Endodermal cell (in vitro differentiated cells): ENCODE measurements around the gene NAA10. TPM values are rescaled to one million over a fixed set of nuclear protein-coding genes. Genes with fewer than 3 reads are reported as not detected.

Source experiments
- DNase-seq: peaks from one replicate; pipeline ENCODE4 v3.0.0-alpha.2; 2017
- H3K27ac ChIP-seq: 2 replicates; pipeline ENCODE4 v1.5.1; 2013; ENCODE audit warnings: mild to moderate bottlenecking, low read depth, low read length, moderate library complexity
- H3K27me3 ChIP-seq: 2 replicates; pipeline ENCODE4 v1.6.1; 2013; ENCODE audit warnings: mild to moderate bottlenecking, low read length, moderate library complexity; ENCODE audit not compliant: insufficient read depth, control insufficient read depth, poor library complexity, severe bottlenecking
- H3K36me3 ChIP-seq: 2 replicates; pipeline ENCODE4 v1.7.0; 2013; ENCODE audit warnings: mild to moderate bottlenecking, low read length, moderate library complexity; ENCODE audit not compliant: control insufficient read depth, insufficient read depth
- H3K4me1 ChIP-seq: one replicate; pipeline ENCODE4 v1.7.0; 2013; ENCODE audit warnings: low read length; ENCODE audit not compliant: control insufficient read depth, insufficient read depth
- H3K4me3 ChIP-seq: 2 replicates; pipeline ENCODE4 v1.5.1; 2013; ENCODE audit warnings: mild to moderate bottlenecking, low read length, moderate library complexity
- H3K9ac ChIP-seq: 2 replicates; pipeline ENCODE4 v1.6.1; 2013; ENCODE audit warnings: mild to moderate bottlenecking, low read length, moderate library complexity; ENCODE audit not compliant: poor library complexity, severe bottlenecking; ENCODE audit errors: extremely low read depth
- H3K9me3 ChIP-seq: 2 replicates; pipeline ENCODE4 v1.6.1; 2013; ENCODE audit warnings: mild to moderate bottlenecking, low read length, moderate library complexity; ENCODE audit not compliant: control insufficient read depth
- H3K27ac Mint-ChIP-seq: 2 replicates; pipeline ENCODE4 v1.8.0; 2020; ENCODE audit warnings: mixed read lengths
- H3K27me3 Mint-ChIP-seq: 2 replicates; pipeline ENCODE4 v1.8.0; 2021; ENCODE audit warnings: mild to moderate bottlenecking, mixed read lengths; ENCODE audit not compliant: insufficient read depth
- H3K36me3 Mint-ChIP-seq: 2 replicates; pipeline ENCODE4 v1.8.0; 2020; ENCODE audit warnings: low read depth, mixed read lengths
- H3K4me1 Mint-ChIP-seq: 2 replicates; pipeline ENCODE4 v1.8.0; 2020; ENCODE audit warnings: mixed read lengths
- H3K4me3 Mint-ChIP-seq: 2 replicates; pipeline ENCODE4 v1.8.0; 2020; ENCODE audit warnings: mild to moderate bottlenecking, moderate library complexity, mixed read lengths
- H3K9me3 Mint-ChIP-seq: 2 replicates; pipeline ENCODE4 v1.8.0; 2020; ENCODE audit warnings: mild to moderate bottlenecking, mixed read lengths
- CTCF ChIP-seq: fragments of 200-600 bp; sonication (generic); conservative IDR thresholded peaks from 2 replicates; pipeline ENCODE4 v1.5.0; 2021; ENCODE audit warnings: antibody characterized with exemption, mild to moderate bottlenecking
- WGBS, 2 experiments: methylation state at CpG; one replicate each; pipeline versions ENCODE4 v1.1.5 to v1.1.7; 2013; ENCODE audit warnings: missing lambda C conversion rate in 2 of 2, mixed read lengths in 1 of 2; ENCODE audit not compliant: insufficient coverage in 1 of 2, insufficient read length in 1 of 2; 5-methylcytosine and 5-hydroxymethylcytosine counted together
- total RNA-seq, 2 donors: library from RNA; stranded (reverse); fragmentation: NEBNext Ultra II Directional in 1 of 2; extraction: Animal tissue kit (Norgen Biotek cat#: 25700) in 1 of 2; gene quantifications; 2 replicates in 1 of 2; 3 replicates in 1 of 2; pipeline ENCODE4 v1.2.1, GENCODE V29; 2021

NAA10 gene
- total RNA-seq, 2 donors from 2014 or later = 91.6 to 99.3 TPM

GRCh38 chrX:153901753-153902140 is 33.1 kb downstream of the NAA10 start:
- Histone ChIP-seq H3K36me3 (no peaks in the 10 kb centered on the region), H3K4me1 (no peaks in the 10 kb centered on the region), H3K27ac (no peak overlapping the region), H3K9me3 (no peaks in the 10 kb centered on the region), H3K4me3 (no peak overlapping the region), H3K9ac (no peak overlapping the region), H3K27me3 (no peaks in the 10 kb centered on the region)
- Mint-ChIP-seq H3K27ac (no peak overlapping the region), H3K4me1 (peaks cover 10% of the 10 kb centered on the region), H3K9me3 (peaks cover 68% of the 10 kb centered on the region), H3K27me3 (no peaks in the 10 kb centered on the region), H3K36me3 (no peaks in the 10 kb centered on the region), H3K4me3 (no peak overlapping the region)
- WGBS, 2 experiments = 79 to 90% methylated on average over 2 to 8 of the region's 8 CpGs
- no peak for TF ChIP-seq CTCF
- peak; percentile 42 for DNase-seq

- no peak overlapping the region for H3K9ac ChIP-seq
- no peaks in the 10 kb centered on the region for H3K36me3 Mint-ChIP-seq
- no peak for TF ChIP-seq CTCF
- no peaks in the 10 kb centered on the region for H3K9me3 ChIP-seq
- no peaks in the 10 kb centered on the region for H3K27me3 ChIP-seq
- H3K4me3 ChIP-seq = no peak overlapping the region
- no peaks in the 10 kb centered on the region for H3K27me3 Mint-ChIP-seq
- H3K4me1 Mint-ChIP-seq = peaks cover 10% of the 10 kb centered on the region
- H3K36me3 ChIP-seq = no peaks in the 10 kb centered on the region
- H3K27ac ChIP-seq = no peak overlapping the region
- WGBS, 2 experiments = 70% methylated on average over 21 of the region's 26 CpGs; no CpG with 5 or more reads in 1 of the 2 experiments
- H3K9me3 Mint-ChIP-seq = peaks cover 67% of the 10 kb centered on the region
- H3K4me3 Mint-ChIP-seq = no peak overlapping the region
- no peaks in the 10 kb centered on the region for H3K4me1 ChIP-seq
- H3K27ac Mint-ChIP-seq = no peak overlapping the region
- DNase-seq = peak; percentile 60
Observed at GRCh38 chrX:153900831-153901752, 33.7 kb downstream of the NAA10 start.

- Mint-ChIP-seq H3K27me3 (no peaks in the 10 kb centered on the region), H3K4me1 (peaks cover 5% of the 10 kb centered on the region), H3K9me3 (peaks cover 72% of the 10 kb centered on the region), H3K27ac (no peak overlapping the region), H3K36me3 (no peaks in the 10 kb centered on the region), H3K4me3 (no peak overlapping the region)
- no peak overlapping the region for H3K27ac ChIP-seq
- no peaks in the 10 kb centered on the region for H3K4me1 ChIP-seq
- H3K36me3 ChIP-seq = no peaks in the 10 kb centered on the region
- no peak for TF ChIP-seq CTCF
- H3K9ac ChIP-seq = no peak overlapping the region
- H3K27me3 ChIP-seq = no peaks in the 10 kb centered on the region
- no peaks in the 10 kb centered on the region for H3K9me3 ChIP-seq
- H3K4me3 ChIP-seq = no peak overlapping the region
- DNase-seq = no peak
Observed at GRCh38 chrX:153897899-153898298, 36.9 kb downstream of the NAA10 start.
